SW 1271 (cell line): Measurements from ENCODE around the gene KNDC1.
"Not testable (repeated sequence)": the region's sequence is repeated elsewhere in the genome, so short reads cannot be mapped to it uniquely, and the experiment has no call there.

Experiments
- DNase-seq, 2 experiments: peaks; one replicate each; lab custom pipeline; 2025; lab: John Stamatoyannopoulos, UW

The KNDC1 gene

DNA sequence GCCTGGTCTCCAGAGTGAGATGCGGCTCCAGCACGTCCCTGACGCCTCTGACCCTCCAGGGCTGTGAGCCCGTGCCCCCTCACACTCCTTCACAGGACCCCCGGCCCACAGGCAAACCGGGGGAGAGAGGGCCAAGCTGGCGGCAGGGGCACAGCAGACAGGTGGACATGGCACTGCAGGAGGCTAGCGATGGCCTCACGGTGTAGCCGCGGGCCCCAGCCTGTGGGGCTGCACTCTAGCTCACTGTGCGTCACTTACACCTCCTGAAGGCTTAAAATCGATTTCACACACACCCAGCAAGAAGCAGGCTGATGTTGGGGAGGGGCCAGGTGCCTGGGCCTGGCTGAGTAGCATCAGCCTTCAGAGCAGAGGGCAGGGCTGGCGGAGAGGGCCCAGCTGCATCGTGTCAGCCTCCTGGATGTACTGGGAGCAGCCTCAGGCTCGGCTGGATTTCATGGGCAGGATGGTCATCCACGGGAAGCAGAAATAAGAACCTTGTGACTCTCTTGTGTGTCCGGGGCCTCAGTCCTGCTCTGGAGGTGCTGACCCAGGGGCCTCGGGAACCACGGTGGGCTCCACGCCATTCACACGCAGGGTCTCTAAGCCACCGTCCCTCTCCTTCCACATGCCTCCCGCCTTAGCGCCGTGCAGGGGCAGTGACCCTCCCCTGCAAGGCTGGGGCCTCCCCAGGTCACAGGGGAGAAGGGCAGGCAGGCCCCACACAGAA, 19.4 kb upstream of the KNDC1 start:
- DNase-seq = no peak

DNA sequence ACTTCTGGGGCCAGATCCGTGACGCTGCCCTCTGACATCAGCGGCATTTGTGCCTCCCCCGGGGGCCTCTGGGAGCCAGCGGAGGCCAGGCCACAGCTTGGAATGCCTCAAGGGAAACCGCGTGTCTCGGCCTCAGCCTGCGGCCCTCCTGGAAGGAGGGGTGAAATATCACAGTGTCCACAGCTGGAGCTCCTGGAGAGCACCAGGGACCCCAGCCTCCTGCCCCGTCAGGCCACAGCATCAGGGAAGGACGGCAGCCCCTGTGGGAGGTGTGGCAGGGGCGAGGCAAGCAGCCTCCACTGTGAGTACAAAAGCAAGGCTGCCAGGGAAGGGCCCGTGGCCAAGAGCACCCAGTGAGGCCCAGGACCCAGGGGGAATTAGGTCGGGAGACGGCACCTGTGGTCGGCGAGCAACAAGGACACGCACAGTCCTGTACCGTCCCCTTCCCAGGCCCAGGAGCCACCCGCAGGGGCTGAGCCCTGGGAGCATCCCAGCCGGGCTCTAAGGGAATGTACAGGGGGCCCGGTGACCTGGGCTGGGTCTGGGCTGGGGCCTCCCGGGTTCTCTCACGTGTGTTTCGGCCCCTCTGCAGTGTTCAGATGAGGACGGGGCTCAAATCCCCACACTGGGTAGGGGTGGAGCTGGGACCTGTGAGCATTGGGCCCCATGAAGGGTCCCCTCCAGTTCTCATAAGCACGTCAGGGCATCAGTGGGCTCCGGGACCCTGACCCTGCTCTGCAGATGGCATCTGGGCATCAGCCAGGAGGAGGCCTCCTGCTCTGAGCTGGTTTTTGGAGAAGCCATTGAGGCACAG, 18.7 kb upstream of the KNDC1 start:
- DNase-seq = no peak

- no peak for DNase-seq
Measured at GRCh38 chr10:133141958-133142340, 18.1 kb upstream of the KNDC1 start.

GRCh38 chr10:133142523-133143199, 17.4 kb upstream of the KNDC1 start:
- no peak for DNase-seq

- DNase-seq = no peak
Measured at GRCh38 chr10:133143200-133143533, 16.9 kb upstream of the KNDC1 start.

DNA sequence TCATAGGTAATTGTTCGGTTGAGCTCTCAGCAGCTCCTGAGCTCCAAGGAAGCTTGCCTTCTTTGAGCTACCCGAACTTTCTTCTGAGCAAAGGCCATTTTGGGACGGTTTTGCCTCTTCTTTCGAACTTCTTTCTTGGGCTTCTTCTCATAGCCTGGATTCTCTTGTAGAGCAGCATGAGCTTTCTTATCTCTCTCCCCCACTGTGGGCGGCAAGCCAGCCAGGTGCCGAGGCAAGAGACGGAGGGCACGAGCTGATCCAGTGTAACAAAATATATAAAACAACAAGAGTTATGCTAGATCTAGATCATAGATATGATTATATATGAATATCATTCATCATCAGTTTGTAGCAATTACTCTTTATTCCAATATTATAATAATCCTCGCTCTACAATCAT, 16.5 kb upstream of the KNDC1 start:
- no peak for DNase-seq

DNA sequence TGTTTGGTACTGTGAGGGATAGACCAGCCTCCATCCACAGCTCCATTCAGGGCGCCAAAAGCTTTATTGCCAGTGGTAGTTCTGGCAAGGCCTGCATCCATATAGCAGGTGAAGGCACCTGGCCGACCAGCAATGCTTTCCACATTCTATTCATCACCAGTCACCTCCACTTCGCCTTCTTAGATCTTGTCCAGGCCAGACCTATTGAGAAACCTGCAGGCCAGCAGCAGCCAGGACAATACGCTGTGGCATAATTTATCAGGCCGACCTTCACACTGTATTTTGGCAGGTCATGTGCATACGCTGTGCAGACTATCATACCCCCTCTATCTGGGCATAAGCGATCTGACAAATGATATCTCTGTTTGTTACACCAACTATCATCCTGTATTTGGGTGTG, 15.2 kb upstream of the KNDC1 start:
- DNase-seq = no peak

DNA sequence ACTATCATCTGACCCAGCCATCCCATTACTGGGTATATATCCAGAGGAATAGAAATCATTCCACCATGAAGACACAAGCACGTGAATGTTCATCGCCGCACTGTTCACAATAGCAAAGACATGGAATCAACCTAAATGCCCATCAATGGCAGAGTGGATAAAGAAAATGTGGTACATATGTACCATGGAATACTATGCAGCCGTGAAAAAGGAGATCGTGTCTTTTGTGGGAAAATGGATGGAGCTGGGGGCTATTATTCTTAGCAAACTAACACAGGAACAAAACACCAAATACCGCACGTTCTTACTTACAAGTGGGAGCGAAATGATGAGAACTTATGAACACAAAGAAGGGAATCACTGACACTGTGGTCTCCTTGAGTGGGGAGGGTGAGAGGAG, 9.8 kb upstream of the KNDC1 start:
- no peak for DNase-seq

DNA sequence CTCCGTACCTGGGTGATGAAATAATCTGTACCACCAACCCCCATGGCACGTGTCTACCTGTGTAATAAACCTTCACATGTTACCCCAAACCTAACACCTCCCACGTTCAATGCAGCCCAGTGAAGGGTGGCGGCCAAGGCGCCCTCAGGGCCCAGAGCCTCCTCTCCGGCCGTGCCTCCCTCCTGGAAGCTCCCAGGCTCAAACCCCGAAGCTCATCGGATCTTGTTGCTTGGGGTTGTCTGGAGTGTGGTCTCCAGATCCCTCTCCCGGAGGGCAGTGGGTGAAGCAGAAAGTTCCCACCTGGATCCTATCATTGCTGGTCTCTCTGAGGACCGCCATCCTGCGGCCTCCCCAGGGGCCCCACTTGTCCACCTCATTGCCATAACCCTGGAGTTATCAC, 9.4 kb upstream of the KNDC1 start:
- DNase-seq = no peak

DNA sequence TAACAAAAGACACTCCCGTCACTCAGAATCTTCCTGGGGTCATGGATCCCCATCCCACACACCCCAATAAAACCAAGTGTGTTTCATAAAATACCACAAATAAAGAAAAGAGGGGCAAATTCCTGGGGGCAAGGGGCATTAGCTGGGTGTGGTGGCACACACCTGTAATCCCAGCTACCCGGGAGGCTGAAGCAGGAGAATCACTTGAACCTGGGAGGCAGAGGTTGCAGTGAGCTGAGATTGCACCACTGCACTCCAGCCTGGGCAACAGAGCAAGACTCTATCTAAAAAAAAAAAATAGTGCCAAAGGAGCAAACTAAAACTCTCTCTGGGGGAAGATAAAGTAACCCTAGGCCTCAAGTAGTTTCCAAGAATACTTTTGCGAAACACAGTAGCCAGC, 8.9 kb upstream of the KNDC1 start:
- DNase-seq = not testable (repeated sequence)

- DNase-seq = no peak
Measured at GRCh38 chr10:133151543-133151972, 8.5 kb upstream of the KNDC1 start.

DNA sequence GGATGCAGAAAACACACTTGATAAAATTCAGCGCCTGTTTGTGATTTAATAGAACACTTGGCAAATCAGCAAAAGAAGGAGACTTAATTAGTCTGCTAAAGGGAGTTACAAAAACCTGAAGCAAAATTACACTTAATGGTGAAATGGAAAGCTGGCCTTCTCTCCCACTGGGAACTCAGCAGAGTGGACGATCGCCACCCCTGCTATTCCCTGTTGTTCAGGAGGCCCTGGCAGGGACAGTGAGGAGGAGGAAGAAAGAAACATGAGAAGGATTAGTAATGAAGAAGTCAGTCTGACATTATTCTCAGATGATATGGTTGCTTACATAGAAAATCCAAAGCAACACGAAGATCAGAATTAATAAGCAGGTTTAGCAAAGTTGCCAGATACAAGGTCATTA, 5.6 kb upstream of the KNDC1 start:
- DNase-seq = no peak

DNA sequence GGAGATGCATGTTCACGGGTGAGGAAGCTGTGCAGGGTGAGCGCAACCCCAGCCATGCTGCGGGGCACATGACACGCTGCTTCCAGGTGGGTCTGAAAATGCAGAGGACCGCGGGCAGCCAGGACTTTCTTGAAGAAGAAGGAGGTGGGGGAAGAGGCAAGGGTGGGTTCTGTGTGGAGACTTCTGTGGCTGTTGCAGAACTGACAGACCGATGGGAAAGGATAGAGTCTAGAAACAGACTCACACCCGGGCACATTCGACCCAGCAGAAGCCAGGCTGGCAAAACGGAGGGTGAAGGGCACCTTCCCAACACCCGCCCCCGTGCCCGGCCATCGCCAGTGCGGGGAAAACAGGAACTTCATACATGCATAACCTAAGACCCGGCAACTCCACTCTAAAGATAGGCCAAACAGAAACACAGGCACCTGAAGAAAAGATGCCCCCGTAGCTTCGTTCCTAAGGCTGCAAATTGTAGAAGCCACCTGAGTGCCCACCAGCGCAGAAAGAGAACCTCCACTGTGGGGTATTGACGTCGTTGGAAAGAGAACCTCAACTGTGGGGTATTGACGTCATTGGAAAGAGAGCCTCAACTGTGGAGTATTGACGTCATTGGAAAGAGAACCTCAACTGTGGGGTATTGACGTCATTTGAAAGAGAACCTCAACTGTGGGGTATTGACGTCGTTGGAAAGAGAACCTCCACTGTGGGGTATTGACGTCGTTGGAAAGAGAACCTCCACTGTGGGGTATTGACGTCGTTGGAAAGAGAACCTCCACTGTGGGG, 4.8 kb upstream of the KNDC1 start:
- DNase-seq = no peak

DNA sequence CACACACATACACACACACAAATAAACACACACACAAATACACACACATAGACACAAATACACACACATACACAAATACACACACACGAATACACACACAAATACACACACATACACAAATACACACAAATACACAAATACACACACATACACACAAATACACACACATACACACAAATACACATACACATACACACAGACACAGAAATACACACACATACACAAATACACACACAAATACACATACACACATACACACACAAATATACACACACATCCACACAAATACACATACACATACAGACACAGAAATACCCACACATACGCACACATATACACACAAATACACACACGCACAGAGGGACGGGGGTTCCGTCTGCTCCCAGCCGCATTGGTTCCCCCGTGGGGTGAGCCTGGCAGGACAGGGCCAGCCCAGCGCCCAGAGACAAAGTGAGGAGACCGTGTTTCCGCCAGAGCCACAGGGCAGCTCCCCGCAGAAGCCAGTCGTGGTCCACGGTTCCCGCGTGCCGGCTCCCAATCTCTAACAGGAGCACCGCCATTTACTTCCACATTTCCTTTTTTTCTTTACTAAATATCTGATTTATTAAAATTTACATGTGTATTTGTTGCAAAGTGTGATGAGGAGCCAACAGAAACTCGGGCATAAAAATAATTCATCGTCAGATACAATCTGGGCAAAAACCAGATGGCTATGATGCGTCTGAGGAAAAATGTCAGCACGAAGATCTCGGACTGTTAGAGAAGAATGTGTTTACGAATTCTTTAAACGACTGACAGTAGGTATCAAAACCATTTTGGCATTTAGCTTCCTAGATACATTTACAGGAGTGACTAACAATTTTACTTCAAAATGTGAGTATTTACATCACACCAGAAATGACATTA, 3.1 kb upstream of the KNDC1 start:
- DNase-seq = no peak

GRCh38 chr10:133157662-133158436, 2.2 kb upstream of the KNDC1 start:
- DNase-seq = no peak

DNA sequence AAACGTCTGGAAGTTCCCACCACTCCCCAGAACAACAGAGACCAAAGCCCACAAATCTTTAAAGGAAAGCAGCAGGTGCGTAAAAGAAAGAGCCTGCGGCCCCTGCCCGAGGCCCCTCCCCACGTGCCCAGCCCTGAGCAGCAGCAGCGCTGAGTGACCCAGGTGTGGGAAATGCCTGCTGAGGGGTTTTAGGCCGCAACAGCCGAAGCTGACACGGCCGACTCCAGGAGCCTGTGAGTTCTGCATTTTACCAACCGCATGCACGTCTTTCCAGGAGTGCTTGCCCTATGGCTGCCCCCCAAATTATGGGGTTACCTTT, 1.6 kb upstream of the KNDC1 start:
- DNase-seq = no peak

DNA sequence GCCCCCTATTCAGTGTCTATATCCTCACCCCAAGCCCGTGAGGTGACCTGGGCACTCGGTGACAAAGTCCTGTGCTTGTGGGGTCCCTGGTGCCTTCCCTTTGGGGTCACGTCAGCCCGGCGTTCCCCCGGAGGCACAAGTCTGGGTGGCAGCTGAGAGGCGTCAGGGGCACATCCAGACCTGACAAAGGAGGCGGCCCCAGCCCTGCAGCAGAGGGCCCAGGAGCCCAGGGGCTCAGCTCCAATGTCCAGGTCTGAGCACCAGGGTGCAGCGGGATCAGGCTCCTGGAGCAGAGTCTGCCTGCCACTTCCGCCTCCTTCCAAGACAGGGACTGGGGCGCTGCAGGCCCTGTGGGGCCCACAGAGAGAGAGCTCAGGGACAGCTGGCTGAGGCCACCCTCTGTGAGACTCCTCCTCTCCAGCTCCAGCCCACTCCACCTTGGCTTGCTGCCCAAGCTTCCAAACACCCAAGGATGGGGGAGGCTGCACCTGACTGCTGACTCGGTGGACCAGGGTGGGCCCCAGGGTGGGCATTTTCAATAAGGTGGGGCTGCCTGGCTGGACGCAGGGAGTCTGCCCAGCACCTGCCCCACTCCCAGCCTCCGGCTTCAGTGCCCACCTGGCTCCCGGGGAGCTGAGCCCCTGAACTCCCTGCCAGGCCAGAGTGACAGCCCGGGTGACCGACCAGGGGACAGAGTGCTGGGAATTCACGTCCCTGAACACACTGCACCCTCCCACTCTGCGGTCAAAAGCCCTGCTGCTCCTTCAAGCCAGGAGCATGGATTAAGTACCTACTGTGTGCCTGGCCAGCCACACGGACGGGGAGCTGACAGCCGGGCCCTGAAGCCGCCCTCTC, 1.0 kb upstream of the KNDC1 start:
- no peak for DNase-seq

DNA sequence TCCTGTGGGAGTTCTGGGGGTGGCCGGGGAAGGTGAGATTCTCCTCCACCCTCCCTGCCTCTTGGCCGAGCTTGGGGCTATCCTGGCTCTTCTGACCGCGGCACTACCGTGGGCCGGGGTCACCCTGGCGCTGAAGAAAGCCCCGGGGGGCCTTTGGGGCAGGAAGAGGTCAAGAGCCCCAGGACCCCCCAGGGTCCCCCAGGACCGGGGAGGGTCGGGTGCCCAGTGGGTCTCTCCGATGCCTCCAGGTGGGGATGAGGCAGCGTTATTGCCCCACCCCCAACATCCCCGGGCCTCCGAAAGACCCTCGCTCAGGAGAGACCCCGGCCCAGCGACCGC, 439 bp upstream of the KNDC1 start:
- no peak for DNase-seq

DNA sequence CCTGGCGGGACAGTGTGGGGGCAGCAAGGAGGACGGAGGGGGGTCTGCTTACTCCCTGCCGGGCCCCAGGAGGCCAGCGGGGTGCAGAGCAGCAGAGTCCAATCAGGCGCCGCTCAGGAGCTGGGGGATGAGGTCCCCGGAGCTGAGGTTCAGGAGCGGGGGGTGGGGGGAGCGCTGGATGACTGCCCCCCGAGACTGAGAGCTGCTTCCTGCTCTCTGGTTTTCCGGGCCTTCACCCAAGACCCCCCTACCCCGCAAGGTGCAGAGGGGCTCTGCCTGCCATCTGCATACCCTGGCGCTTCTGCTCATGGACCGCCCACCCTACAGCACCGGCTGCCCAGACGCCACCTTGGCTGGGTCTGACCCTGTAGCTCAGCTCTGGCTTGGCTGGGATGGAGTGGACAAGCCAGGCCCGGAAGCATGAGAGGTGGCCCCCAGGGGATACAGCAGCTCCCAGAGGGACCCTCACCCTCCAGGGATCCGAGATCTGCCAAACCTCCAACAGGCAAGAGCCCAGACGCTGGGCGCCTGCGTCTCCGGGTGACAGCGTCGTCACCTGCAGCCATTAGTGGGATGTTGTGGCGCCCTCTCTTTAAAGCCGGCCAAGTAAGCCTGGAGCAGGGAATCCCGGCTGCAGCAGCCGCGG, 930 bp downstream of the KNDC1 start:
- no peak for DNase-seq
